HEK293 (cell line): ENCODE results near the gene AURKA.

Source experiments
- CTCF ChIA-PET: fragments of 350-600 bp; formaldehyde crosslinking; extraction: SDS; loops from one replicate; lab custom pipeline; 2021; ENCODE audit warnings: antibody characterized with exemption; lab: Yijun Ruan, JAX
- POLR2A ChIA-PET: fragments of 300-600 bp; formaldehyde crosslinking; extraction: SDS; loops from one replicate; lab custom pipeline; 2020; ENCODE audit warnings: antibody characterized with exemption, inconsistent platforms; lab: Yijun Ruan, JAX
- H3K27ac ChIP-seq: fragments of 200-500 bp; sonication (Bioruptor generic); 2 replicates; pipeline ENCODE4 v1.5.1; 2014; ENCODE audit warnings: low read depth, low read length, control low read depth, inconsistent platforms; ENCODE audit errors: extremely low read depth
- H3K36me3 ChIP-seq, 2 experiments: fragments of 200-500 bp in 1 of 2; sonication (Bioruptor generic) in 1 of 2; 1 replicate in 1 of 2; 2 replicates in 1 of 2; pipeline ENCODE4 v1.5.1; 2014 to 2017; ENCODE audit warnings: inconsistent platforms in 2 of 2, low read length in 2 of 2; ENCODE audit not compliant: control insufficient read depth in 2 of 2, insufficient read depth in 1 of 2
- H3K4me1 ChIP-seq: fragments of 200-500 bp; sonication (Bioruptor generic); 2 replicates; pipeline ENCODE4 v1.5.1; 2014; ENCODE audit warnings: mild to moderate bottlenecking, low read length, inconsistent platforms; ENCODE audit not compliant: control insufficient read depth, insufficient read depth
- H3K4me3 ChIP-seq: 2 replicates; pipeline ENCODE4 v1.5.1; 2011; ENCODE audit warnings: low read depth, mild to moderate bottlenecking, control low read depth, low read length, moderate library complexity
- H3K9me3 ChIP-seq: fragments of 200-500 bp; sonication (Bioruptor generic); 2 replicates; pipeline ENCODE4 v1.5.1; 2014; ENCODE audit warnings: low read depth, low read length, inconsistent platforms; ENCODE audit not compliant: control insufficient read depth, insufficient read depth
- SETDB1 ChIP-seq: IDR thresholded peaks from one replicate; pipeline ENCODE4 v1.6.1; 2017; ENCODE audit warnings: mild to moderate bottlenecking, low read length, moderate library complexity, mixed read lengths; ENCODE audit not compliant: insufficient read length
- TRIM28 ChIP-seq: IDR thresholded peaks from 2 replicates; pipeline ENCODE4 v1.6.1; 2011; ENCODE audit warnings: low read length, control low read depth, borderline replicate concordance
- ZFP69B ChIP-seq: fragments of 450-650 bp; formaldehyde crosslinking; IDR thresholded peaks from 2 replicates; pipeline ENCODE4 v1.5.1; 2016; ENCODE audit warnings: missing biosample characterization, missing genetic modification characterization
- ZNF146 ChIP-seq: fragments of 450-650 bp; formaldehyde crosslinking; IDR thresholded peaks from 2 replicates; pipeline ENCODE4 v1.5.1; 2016; ENCODE audit warnings: missing biosample characterization, missing genetic modification characterization
- ZNF174 ChIP-seq: fragments of 450-650 bp; formaldehyde crosslinking; IDR thresholded peaks from 2 replicates; pipeline ENCODE4 v1.5.0; 2017; ENCODE audit warnings: missing biosample characterization, mild to moderate bottlenecking, missing genetic modification characterization
- ZNF24 ChIP-seq: fragments of 450-650 bp; formaldehyde crosslinking; IDR thresholded peaks from 2 replicates; pipeline ENCODE4 v1.5.1; 2016; ENCODE audit warnings: missing biosample characterization, missing genetic modification characterization
- ZNF335 ChIP-seq: fragments of 450-650 bp; formaldehyde crosslinking; conservative IDR thresholded peaks from 2 replicates; pipeline ENCODE4 v1.5.1; 2016; ENCODE audit warnings: missing biosample characterization, missing genetic modification characterization
- ZNF610 ChIP-seq: fragments of 450-650 bp; formaldehyde crosslinking; IDR thresholded peaks from 2 replicates; pipeline ENCODE4 v1.5.1; 2016; ENCODE audit warnings: missing biosample characterization, missing genetic modification characterization, borderline replicate concordance
- ZNF658 ChIP-seq: fragments of 450-650 bp; formaldehyde crosslinking; IDR thresholded peaks from 2 replicates; pipeline ENCODE4; 2016; ENCODE audit warnings: missing biosample characterization, missing genetic modification characterization
- ZNF677 ChIP-seq: fragments of 450-650 bp; IDR thresholded peaks from 2 replicates; pipeline ENCODE4 v1.5.0; 2018; ENCODE audit warnings: missing biosample characterization, mild to moderate bottlenecking, missing genetic modification characterization, moderate library complexity
- ZSCAN23 ChIP-seq: fragments of 450-650 bp; formaldehyde crosslinking; IDR thresholded peaks from 2 replicates; pipeline ENCODE4 v1.5.1; 2016; ENCODE audit warnings: missing biosample characterization, missing genetic modification characterization
- TF ChIP-seq, protein P1 (sequence below): fragments of 450-650 bp; formaldehyde crosslinking; IDR thresholded peaks from 2 replicates; pipeline ENCODE4 v1.5.1; 2016; ENCODE audit warnings: missing biosample characterization, missing genetic modification characterization
- TF ChIP-seq, protein P2 (sequence below): fragments of 450-650 bp; IDR thresholded peaks from 2 replicates; pipeline ENCODE4 v1.5.1; 2018; ENCODE audit warnings: missing biosample characterization, mild to moderate bottlenecking, missing genetic modification characterization
- TF ChIP-seq, protein P3 (sequence below): fragments of 450-650 bp; formaldehyde crosslinking; IDR thresholded peaks from 2 replicates; pipeline ENCODE4 v1.5.1; 2016; ENCODE audit warnings: missing biosample characterization, missing genetic modification characterization
- TF ChIP-seq, protein P4 (sequence below): fragments of 450-650 bp; formaldehyde crosslinking; IDR thresholded peaks from 2 replicates; pipeline ENCODE4 v1.5.1; 2016; ENCODE audit warnings: missing biosample characterization, missing genetic modification characterization, borderline replicate concordance

Gene AURKA

DNA sequence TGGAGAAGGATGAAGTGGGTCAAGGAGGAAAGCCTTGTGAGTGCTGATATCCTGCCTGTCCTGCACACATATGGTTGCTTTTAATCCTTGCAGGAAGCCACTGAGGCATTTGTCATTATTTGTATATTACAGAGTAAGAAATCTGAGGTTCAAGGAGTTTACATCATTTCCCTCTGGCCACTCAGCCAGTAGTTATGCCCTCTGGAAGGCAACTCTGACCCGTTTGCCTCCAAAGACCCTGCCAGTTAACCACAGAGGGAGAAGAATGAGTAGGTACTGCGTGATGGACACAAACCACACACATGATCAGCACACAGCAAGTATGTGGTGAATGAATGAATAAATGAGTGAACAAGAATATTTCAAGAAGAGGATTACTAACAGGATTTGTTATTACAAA lies 41.2 kb downstream of the AURKA start (continued):
- TF ChIP-seq, protein P1, sequence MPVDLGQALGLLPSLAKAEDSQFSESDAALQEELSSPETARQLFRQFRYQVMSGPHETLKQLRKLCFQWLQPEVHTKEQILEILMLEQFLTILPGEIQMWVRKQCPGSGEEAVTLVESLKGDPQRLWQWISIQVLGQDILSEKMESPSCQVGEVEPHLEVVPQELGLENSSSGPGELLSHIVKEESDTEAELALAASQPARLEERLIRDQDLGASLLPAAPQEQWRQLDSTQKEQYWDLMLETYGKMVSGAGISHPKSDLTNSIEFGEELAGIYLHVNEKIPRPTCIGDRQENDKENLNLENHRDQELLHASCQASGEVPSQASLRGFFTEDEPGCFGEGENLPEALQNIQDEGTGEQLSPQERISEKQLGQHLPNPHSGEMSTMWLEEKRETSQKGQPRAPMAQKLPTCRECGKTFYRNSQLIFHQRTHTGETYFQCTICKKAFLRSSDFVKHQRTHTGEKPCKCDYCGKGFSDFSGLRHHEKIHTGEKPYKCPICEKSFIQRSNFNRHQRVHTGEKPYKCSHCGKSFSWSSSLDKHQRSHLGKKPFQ: no peak

DNA sequence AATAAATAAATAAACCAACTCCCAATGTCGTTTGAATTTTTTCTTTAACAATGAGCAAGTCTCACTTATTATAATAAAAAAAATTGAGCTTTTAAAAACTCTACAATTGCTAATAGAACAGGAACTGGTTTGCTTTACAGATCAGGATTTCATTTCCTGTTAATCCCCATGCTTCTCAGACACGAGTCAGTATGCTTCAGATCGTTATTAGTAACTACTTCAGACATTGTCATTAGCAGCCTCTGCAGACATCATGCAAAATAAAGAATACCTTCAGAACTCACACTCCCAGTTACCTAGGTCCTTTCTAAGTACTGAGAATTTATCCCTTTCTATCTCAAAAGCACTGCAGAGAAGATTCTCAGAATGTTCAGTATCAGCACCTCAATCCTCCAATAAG lies 43.3 kb downstream of the AURKA start:
- no peaks in the 10 kb centered on the region for H3K9me3 ChIP-seq
- TF ChIP-seq ZNF174: no peak
- TF ChIP-seq, protein P2, sequence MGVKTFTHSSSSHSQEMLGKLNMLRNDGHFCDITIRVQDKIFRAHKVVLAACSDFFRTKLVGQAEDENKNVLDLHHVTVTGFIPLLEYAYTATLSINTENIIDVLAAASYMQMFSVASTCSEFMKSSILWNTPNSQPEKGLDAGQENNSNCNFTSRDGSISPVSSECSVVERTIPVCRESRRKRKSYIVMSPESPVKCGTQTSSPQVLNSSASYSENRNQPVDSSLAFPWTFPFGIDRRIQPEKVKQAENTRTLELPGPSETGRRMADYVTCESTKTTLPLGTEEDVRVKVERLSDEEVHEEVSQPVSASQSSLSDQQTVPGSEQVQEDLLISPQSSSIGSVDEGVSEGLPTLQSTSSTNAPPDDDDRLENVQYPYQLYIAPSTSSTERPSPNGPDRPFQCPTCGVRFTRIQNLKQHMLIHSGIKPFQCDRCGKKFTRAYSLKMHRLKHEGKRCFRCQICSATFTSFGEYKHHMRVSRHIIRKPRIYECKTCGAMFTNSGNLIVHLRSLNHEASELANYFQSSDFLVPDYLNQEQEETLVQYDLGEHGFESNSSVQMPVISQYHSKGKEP (tag by site-specific recombination): no peak
- TF ChIP-seq, protein P3, sequence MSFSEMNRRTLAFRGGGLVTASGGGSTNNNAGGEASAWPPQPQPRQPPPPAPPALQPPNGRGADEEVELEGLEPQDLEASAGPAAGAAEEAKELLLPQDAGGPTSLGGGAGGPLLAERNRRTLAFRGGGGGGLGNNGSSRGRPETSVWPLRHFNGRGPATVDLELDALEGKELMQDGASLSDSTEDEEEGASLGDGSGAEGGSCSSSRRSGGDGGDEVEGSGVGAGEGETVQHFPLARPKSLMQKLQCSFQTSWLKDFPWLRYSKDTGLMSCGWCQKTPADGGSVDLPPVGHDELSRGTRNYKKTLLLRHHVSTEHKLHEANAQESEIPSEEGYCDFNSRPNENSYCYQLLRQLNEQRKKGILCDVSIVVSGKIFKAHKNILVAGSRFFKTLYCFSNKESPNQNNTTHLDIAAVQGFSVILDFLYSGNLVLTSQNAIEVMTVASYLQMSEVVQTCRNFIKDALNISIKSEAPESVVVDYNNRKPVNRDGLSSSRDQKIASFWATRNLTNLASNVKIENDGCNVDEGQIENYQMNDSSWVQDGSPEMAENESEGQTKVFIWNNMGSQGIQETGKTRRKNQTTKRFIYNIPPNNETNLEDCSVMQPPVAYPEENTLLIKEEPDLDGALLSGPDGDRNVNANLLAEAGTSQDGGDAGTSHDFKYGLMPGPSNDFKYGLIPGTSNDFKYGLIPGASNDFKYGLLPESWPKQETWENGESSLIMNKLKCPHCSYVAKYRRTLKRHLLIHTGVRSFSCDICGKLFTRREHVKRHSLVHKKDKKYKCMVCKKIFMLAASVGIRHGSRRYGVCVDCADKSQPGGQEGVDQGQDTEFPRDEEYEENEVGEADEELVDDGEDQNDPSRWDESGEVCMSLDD: no peak
- TF ChIP-seq ZNF24 (tag by site-specific recombination): no peak
- TF ChIP-seq ZNF677: no peak
- no peak for TF ChIP-seq ZNF658
- no peak for TF ChIP-seq ZSCAN23 (tag by site-specific recombination)
- TF ChIP-seq ZFP69B: no peak
- TF ChIP-seq, protein P4, sequence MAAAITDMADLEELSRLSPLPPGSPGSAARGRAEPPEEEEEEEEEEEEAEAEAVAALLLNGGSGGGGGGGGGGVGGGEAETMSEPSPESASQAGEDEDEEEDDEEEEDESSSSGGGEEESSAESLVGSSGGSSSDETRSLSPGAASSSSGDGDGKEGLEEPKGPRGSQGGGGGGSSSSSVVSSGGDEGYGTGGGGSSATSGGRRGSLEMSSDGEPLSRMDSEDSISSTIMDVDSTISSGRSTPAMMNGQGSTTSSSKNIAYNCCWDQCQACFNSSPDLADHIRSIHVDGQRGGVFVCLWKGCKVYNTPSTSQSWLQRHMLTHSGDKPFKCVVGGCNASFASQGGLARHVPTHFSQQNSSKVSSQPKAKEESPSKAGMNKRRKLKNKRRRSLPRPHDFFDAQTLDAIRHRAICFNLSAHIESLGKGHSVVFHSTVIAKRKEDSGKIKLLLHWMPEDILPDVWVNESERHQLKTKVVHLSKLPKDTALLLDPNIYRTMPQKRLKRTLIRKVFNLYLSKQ (tag by site-specific recombination): no peak
- no peak for TF ChIP-seq SETDB1
- TF ChIP-seq, all 188 proteins: peak for 0
- Histone ChIP-seq H3K27ac (no peak overlapping the region), H3K4me3 (no peak overlapping the region), H3K36me3 (no peaks in the 10 kb centered on the region), H3K4me1 (peaks cover 6% of the 10 kb centered on the region; the same call in 1 of the 2 replicates)
- ChIA-PET POLR2A (interaction anchor here (0.6 kb wide), 1 partner anchor 28 kb away, joined by 3 read pairs; no protein-coding TSS in a partner anchor), CTCF (interaction anchor here (0.5 to 0.6 kb wide), 2 partner anchors 42 to 712 kb away, joined by 3 to 5 read pairs; no protein-coding TSS in a partner anchor)

DNA sequence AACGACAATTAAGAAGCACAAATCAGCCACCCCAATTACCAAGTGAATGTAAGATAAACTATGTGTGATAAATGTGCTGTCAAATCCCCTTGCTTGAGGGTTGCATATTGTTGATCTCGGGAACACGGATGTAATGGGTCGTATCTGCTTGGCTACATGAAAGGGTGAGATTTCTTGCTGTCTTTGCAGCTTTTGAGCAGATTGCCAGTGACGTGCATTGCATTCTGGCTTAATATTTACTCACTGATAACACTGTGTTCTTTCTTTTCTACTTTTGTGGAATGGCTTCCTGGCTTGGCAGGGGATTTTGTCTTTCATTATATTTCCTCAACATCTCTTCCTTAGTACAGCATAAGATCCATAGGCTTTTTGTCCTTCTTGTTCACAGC lies 43.7 kb downstream of the AURKA start:
- ChIA-PET POLR2A (no interaction called here), CTCF (interaction anchor here (0.7 kb wide), 1 partner anchor 146 kb away, joined by 3 read pairs; no protein-coding TSS in a partner anchor)
- Histone ChIP-seq H3K27ac (no peak overlapping the region), H3K4me3 (no peak overlapping the region), H3K4me1 (peaks cover 6% of the 10 kb centered on the region; the same call in 1 of the 2 replicates), H3K9me3 (no peaks in the 10 kb centered on the region), H3K36me3 (no peaks in the 10 kb centered on the region)
- TF ChIP-seq ZNF146 (tag by site-specific recombination) (no peak), ZNF335 (tag by site-specific recombination) (peak; percentile 33; the same call in 1 of the 2 replicates), ZNF610 (tag by site-specific recombination) (no peak), TRIM28 (peak; percentile 76; the same call in 1 of the 2 replicates)
